Large intestine (tissue), 12 donors: ENCODE results near the gene ALDH18A1. TPM values are rescaled to one million over a fixed set of nuclear protein-coding genes. Genes with fewer than 3 reads are reported as not detected.
A peak's percentile ranks its signal among the peaks of the same experiment; 100 is the strongest.

Experiments used
- DNase-seq, 2 donors: peaks; one replicate each; pipeline versions ENCODE4 v3.0.0 to v3.0.0-alpha.2; 2013
- H3K27ac ChIP-seq: one replicate; pipeline ENCODE4 v1.5.1; 2013; ENCODE audit warnings: low read length
- H3K27me3 ChIP-seq: 2 replicates; pipeline ENCODE4 v1.6.1; 2013; ENCODE audit warnings: low read length; ENCODE audit not compliant: control insufficient read depth, insufficient read depth
- H3K36me3 ChIP-seq: 2 replicates; pipeline ENCODE4 v1.6.1; 2013; ENCODE audit warnings: low read length; ENCODE audit not compliant: control insufficient read depth, insufficient read depth
- H3K4me1 ChIP-seq: one replicate; pipeline ENCODE4 v1.6.1; 2013; ENCODE audit warnings: low read length; ENCODE audit not compliant: control insufficient read depth, insufficient read depth
- H3K4me3 ChIP-seq: one replicate; pipeline ENCODE4 v1.5.1; 2013; ENCODE audit warnings: low read length
- H3K9me3 ChIP-seq: one replicate; pipeline ENCODE4 v1.6.1; 2013; ENCODE audit warnings: mild to moderate bottlenecking, low read depth, low read length, moderate library complexity; ENCODE audit not compliant: control insufficient read depth
- WGBS: methylation state at CpG from one replicate; pipeline ENCODE4 v1.1.5; 2013; ENCODE audit warnings: low lambda C conversion rate; ENCODE audit not compliant: insufficient coverage; 5-methylcytosine and 5-hydroxymethylcytosine counted together
- long read RNA-seq, 11 donors: transcript quantifications; one replicate each; lab custom pipeline, GENCODE V29; 2026
- polyA plus RNA-seq: library from polyadenylated mRNA; unstranded; fragments of 120-200 nt; gene quantifications from one replicate; pipeline ENCODE4 v1.2.1, GENCODE V29; 2013

ALDH18A1 gene
- 209 TPM for polyA plus RNA-seq
- long read RNA-seq, donor 1, transcript ALDH18A1-201 (18 exons, 3,337 nt) = major isoform, 16 of 50 reads
- long read RNA-seq, donor 1, partial matches to known transcripts = 32 of 50 reads
- long read RNA-seq, donor 1, other reads (novel, unspliced or antisense) = 0 of 50 reads
- long read RNA-seq, donor 2, transcript ALDH18A1-201 (18 exons, 3,337 nt) = major isoform, 17 of 52 reads
- long read RNA-seq, donor 2, partial matches to known transcripts = 31 of 52 reads
- long read RNA-seq, donor 2, other reads (novel, unspliced or antisense) = 0 of 52 reads
- long read RNA-seq, donor 3 = 0 reads
- long read RNA-seq, donor 4 = 0 reads
- long read RNA-seq, donor 5, transcript ALDH18A1-201 (18 exons, 3,337 nt) = major isoform, 16 of 43 reads
- long read RNA-seq, donor 5, partial matches to known transcripts = 23 of 43 reads
- long read RNA-seq, donor 5, other reads (novel, unspliced or antisense) = 0 of 43 reads
- long read RNA-seq, donor 6, transcript ALDH18A1-201 (18 exons, 3,337 nt) = major isoform, 13 of 31 reads
- long read RNA-seq, donor 6, partial matches to known transcripts = 15 of 31 reads
- long read RNA-seq, donor 6, other reads (novel, unspliced or antisense) = 0 of 31 reads
- long read RNA-seq, donor 7, partial matches to known transcripts = 15 of 21 reads
- long read RNA-seq, donor 7, other reads (novel, unspliced or antisense) = 0 of 21 reads
- long read RNA-seq, donor 8, transcript ALDH18A1-202 (18 exons, 3,359 nt) = minor isoform, 5 of 84 reads
- long read RNA-seq, donor 8, transcript ALDH18A1-201 (18 exons, 3,337 nt) = major isoform, 21 of 84 reads
- long read RNA-seq, donor 8, partial matches to known transcripts = 58 of 84 reads
- long read RNA-seq, donor 8, other reads (novel, unspliced or antisense) = 0 of 84 reads
- long read RNA-seq, donor 9, transcript ALDH18A1-201 (18 exons, 3,337 nt) = major isoform, 12 of 80 reads
- long read RNA-seq, donor 9, partial matches to known transcripts = 67 of 80 reads
- long read RNA-seq, donor 9, other reads (novel, unspliced or antisense) = 0 of 80 reads
- long read RNA-seq, donor 10, transcript ALDH18A1-202 (18 exons, 3,359 nt) = minor isoform, 5 of 58 reads
- long read RNA-seq, donor 10, transcript ALDH18A1-201 (18 exons, 3,337 nt) = major isoform, 20 of 58 reads
- long read RNA-seq, donor 10, partial matches to known transcripts = 33 of 58 reads
- long read RNA-seq, donor 10, other reads (novel, unspliced or antisense) = 0 of 58 reads
- long read RNA-seq, donor 11, transcript ALDH18A1-202 (18 exons, 3,359 nt) = minor isoform, 5 of 43 reads
- long read RNA-seq, donor 11, transcript ALDH18A1-201 (18 exons, 3,337 nt) = major isoform, 6 of 43 reads
- long read RNA-seq, donor 11, partial matches to known transcripts = 32 of 43 reads
- long read RNA-seq, donor 11, other reads (novel, unspliced or antisense) = 0 of 43 reads

DNA sequence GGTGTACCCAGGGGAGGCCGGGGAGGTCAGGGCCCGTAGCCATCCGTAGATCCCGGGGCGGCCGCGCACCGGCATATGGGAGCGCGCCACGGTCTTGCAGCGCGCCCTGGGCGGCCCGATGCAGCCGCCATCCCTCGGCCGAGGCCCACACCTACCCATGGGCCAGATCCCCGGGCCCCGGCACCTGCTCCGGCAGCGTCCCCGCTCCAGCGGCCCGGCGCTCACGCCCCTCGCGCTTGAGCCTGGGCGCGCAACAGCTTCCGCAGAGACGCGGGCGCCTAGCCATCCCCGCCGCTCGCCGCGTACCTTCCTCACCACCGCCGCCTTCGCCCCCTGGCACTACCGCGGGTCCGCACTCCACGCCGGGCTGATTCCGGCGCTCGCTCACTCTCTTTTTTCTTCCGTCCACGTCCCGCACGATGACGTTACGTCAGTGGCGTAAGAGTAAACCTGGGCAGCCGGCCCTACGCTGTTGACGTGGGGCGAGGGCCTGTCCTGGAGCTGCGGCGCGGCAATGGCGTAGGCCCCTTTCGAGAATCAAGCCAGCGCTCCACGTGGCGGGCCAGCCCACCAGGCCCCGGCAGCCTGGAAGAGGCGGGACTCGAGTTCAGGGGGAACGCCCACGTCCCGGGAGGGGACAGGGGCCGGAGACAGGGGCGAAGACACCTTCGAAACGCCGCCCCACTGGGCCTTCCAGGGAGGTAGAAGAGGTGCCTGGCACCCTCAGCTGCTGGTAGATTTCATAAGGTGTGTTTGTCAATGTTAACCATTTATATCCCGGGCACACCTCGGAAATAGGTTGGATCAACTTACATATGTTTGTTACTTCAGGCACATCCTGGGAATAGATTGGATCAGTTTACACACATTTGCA, at the start of gene ALDH18A1:
Gene ALDH18A1 (minus strand): TSS at position 421 of the 874 bp plus-strand sequence. CDS start 3,334 bp downstream, outside the sequence.
- peak; percentile 96 to 98 for DNase-seq
- Histone ChIP-seq H3K36me3 (peaks cover 18% of the 10 kb centered on the region), H3K9me3 (no peaks in the 10 kb centered on the region), H3K27ac (peak within 1 kb of the TSS; percentile 90), H3K27me3 (no peaks in the 10 kb centered on the region), H3K4me3 (peak within 1 kb of the TSS; percentile 87), H3K4me1 (peaks cover 6% of the 10 kb centered on the region)
- WGBS = no CpG with 5 or more reads among the region's 83 CpGs

DNA sequence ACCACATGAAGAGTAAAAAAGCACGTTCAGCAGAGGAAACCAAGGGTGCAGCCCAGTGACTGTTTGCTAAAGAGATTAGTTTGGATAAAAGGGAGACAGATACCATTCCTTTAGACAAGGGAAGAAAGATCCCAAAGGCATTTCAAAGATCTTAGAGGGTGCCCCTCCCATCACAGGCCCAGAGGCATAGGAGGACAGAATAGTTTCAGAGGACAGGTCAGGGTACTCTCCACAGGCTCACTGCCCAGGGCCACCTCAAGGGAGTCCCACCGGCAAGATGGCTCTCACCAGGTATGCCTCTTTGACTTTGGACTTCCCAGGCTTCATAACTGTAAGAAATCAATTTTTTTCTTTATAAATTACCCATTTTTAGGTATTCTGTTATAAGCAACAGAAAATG, 41.9 kb upstream of the ALDH18A1 start:
- Histone ChIP-seq H3K27me3 (peaks cover 2% of the 10 kb centered on the region), H3K9me3 (no peaks in the 10 kb centered on the region), H3K36me3 (no peaks in the 10 kb centered on the region), H3K4me1 (no peaks in the 10 kb centered on the region), H3K27ac (no peak overlapping the region), H3K4me3 (no peak overlapping the region)
- 0% methylated on average over 1 of the region's 2 CpGs for WGBS
- no peak for DNase-seq

DNA sequence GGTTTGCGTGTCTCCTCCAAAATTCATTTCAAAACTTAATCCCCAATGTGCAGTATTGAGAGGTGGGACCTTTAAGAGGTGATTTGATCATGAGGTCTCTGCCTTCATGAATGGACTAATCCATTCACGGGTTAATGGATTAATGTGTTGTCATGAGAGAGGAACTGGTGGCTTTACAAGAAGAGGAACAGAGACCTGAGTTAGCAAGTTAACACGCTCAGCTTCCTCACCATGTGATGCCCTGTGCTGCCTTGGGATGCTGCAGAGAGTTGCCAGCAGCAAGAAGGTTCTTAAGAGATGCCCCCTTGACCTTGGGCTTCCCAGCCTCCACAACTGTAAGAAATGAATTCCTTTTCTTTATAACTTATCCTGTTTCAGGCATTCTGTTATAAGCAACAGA, 40.9 kb upstream of the ALDH18A1 start:
- no peaks in the 10 kb centered on the region for H3K36me3 ChIP-seq
- peaks cover 2% of the 10 kb centered on the region for H3K27me3 ChIP-seq
- 83% methylated on average over 1 of the region's 3 CpGs for WGBS
- H3K4me1 ChIP-seq = no peaks in the 10 kb centered on the region
- H3K27ac ChIP-seq = no peak overlapping the region
- no peak overlapping the region for H3K4me3 ChIP-seq
- no peaks in the 10 kb centered on the region for H3K9me3 ChIP-seq
- DNase-seq = no peak

DNA sequence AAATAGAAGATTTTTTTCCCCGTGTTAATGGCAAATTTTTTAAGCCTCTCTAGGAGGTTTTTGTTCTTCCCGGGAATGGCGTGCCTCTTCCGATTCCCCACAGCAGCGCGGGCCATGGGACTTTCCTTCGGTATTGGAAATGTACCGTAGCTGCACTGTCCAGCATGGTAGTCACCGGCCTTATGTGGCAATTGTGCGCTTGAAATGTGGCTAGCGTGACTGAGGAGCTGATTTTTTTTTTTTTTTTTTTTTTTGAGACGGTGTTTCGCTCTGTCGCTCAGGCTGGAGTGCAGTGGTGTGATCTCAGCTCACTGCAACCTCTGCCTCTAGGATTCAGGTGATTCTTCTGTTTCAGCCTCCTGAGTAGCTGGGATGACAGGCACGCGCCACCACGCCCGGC, 38.2 kb upstream of the ALDH18A1 start:
- no peak overlapping the region for H3K4me3 ChIP-seq
- peaks cover 13% of the 10 kb centered on the region for H3K36me3 ChIP-seq
- H3K27ac ChIP-seq = no peak overlapping the region
- no peak for DNase-seq
- no peaks in the 10 kb centered on the region for H3K9me3 ChIP-seq
- peaks cover 2% of the 10 kb centered on the region for H3K27me3 ChIP-seq
- H3K4me1 ChIP-seq = peaks cover 4% of the 10 kb centered on the region
- 83% methylated on average over 1 of the region's 18 CpGs for WGBS

DNA sequence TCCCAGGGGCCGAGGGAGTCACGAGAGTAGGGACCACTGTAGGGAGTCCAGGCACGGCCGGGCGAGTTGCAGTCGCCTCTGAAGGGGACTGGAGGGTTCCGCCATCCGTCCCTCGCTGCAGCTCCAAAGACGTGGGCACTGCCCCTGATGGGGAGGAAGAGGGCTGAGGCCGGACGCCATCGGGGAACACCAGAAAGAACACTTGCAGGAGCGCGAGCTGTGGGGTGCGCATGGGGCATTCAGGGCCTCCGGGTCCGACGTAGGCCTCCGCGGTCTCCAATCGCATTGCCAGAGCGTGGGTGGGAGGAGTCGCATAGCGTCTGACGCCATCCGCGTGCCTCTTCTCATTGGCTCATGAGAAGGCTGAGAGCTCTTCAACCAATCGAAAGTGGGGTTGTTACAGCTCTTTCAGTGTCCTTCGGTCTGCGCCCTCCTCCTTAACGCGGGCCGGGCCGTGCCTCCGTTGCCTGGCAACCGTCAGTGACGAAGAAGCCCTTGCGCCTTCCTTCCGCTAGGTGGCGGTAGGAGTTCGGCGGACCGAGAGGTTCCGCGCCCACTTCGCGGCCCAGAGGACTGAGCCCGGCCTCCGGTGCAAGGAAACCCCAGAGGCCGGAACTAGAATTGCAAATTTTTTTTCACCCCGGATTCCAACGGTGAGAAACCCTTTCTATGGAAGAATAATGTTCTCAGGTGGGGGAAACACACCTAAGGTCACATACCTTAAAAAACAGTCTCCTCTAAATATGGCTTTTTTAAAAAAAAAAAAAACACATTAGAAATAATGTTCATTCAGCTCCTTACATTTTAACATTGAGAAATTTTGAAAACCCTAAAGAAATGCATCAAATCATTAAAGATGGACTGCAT, 37.4 kb upstream of the ALDH18A1 start, which contains the start of gene TCTN3:
Gene TCTN3 (minus strand): TSS at position 260 of the 867 bp plus-strand sequence. CDS start 28 bp downstream, at position 232.
- peaks cover 2% of the 10 kb centered on the region for H3K27me3 ChIP-seq
- peak within 1 kb of the TSS; percentile 79 for H3K27ac ChIP-seq
- DNase-seq = peak; percentile 100
- H3K36me3 ChIP-seq = peaks cover 16% of the 10 kb centered on the region
- H3K4me3 ChIP-seq = peak within 1 kb of the TSS; percentile 78
- peaks cover 4% of the 10 kb centered on the region for H3K4me1 ChIP-seq
- no peaks in the 10 kb centered on the region for H3K9me3 ChIP-seq
- WGBS = 0% methylated on average over 1 of the region's 53 CpGs

DNA sequence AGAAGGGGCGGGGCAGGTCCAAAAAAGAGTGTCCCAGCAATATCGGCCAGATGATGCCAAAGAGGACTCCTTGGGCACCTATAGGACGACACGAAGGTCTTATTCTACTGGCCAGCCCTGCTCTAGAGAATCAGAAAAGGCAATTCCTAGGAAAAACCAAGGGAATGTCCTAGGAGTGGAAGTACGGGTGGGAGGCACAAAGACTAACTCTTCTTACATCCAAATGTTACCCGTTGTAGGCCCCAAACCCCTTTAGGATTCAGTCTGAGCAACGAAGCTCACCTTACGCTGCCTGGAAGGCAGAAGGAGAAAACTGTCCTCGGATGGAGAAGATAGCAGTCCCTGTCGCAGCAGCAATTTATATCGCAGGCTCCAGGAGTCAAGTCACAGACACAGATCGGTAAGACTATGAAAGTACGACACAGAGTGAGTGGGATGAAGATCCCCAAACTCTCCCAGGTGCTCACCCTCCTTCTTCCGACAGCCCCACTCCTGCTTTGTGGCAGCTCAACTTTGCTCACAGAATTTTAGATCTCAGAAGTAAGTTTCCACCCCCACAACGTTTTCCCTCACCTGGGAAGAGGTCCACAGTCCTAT, 36.7 kb upstream of the ALDH18A1 start:
- WGBS = no CpG with 5 or more reads among the region's 15 CpGs
- Histone ChIP-seq H3K36me3 (peaks cover 22% of the 10 kb centered on the region), H3K9me3 (no peaks in the 10 kb centered on the region), H3K4me3 (peak overlapping the region; percentile 78), H3K27me3 (peaks cover 2% of the 10 kb centered on the region), H3K27ac (peak overlapping the region; percentile 79), H3K4me1 (peaks cover 4% of the 10 kb centered on the region)
- peak in 1 of 2 donors; percentile 58 for DNase-seq

DNA sequence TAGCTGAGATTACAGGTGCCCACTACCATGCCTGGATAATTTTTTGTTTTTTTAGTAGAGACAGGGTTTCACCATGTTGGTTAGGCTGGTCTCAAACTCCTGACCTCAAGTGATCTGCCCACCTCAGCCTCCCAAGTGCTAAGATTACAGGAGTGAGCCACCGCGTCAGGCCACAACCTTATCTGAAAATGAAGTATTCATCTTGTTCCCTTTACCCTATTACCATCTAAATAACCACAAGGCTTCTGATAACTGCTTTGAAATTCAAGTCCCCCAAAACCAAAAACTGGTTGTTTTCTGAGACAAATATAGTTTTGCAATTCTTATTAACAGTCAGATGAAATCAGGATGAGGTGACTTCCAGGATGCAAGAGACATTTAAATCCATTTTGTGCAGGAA, 34.8 kb upstream of the ALDH18A1 start:
- peaks cover 35% of the 10 kb centered on the region for H3K36me3 ChIP-seq
- no CpG with 5 or more reads among the region's 2 CpGs for WGBS
- H3K27me3 ChIP-seq = no peaks in the 10 kb centered on the region
- peaks cover 4% of the 10 kb centered on the region for H3K4me1 ChIP-seq
- H3K9me3 ChIP-seq = no peaks in the 10 kb centered on the region
- no peak for DNase-seq
- H3K4me3 ChIP-seq = no peak overlapping the region
- H3K27ac ChIP-seq = no peak overlapping the region

DNA sequence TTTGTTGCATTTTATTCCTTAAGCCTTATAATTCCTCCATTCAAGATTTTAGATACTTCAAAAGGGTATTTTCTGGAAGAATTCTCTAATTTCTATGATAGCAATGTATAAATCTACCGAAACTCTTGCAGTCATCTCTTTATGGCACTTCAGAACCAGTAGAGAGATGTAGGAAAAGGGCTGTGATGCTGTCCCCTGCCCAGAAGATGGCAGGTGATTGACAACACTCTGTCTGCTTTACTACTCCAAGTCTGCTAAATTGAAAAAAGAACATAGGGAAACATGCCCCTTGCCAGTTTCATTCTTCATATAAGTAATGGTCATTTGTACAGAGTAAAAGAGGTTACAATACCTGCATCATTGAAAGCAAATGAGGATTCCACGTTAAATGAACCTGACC, 32.1 kb upstream of the ALDH18A1 start:
- peak in 1 of 2 donors; percentile 12 for DNase-seq
- no peak overlapping the region for H3K4me3 ChIP-seq
- WGBS = no CpG with 5 or more reads among the region's 2 CpGs
- peaks cover 57% of the 10 kb centered on the region for H3K36me3 ChIP-seq
- no peaks in the 10 kb centered on the region for H3K27me3 ChIP-seq
- H3K9me3 ChIP-seq = no peaks in the 10 kb centered on the region
- H3K27ac ChIP-seq = no peak overlapping the region
- peaks cover 4% of the 10 kb centered on the region for H3K4me1 ChIP-seq
